Measurements from ENCODE around the gene MYL2. TPM values are rescaled to one million over a fixed set of nuclear protein-coding genes. Genes with fewer than 3 reads are reported as not detected.
"Not testable (repeated sequence)": the region's sequence is repeated elsewhere in the genome, so short reads cannot be mapped to it uniquely, and the experiment has no call there.

Gene MYL2, protein sequence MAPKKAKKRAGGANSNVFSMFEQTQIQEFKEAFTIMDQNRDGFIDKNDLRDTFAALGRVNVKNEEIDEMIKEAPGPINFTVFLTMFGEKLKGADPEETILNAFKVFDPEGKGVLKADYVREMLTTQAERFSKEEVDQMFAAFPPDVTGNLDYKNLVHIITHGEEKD
- not detected in 2 replicates for total RNA-seq

DNA sequence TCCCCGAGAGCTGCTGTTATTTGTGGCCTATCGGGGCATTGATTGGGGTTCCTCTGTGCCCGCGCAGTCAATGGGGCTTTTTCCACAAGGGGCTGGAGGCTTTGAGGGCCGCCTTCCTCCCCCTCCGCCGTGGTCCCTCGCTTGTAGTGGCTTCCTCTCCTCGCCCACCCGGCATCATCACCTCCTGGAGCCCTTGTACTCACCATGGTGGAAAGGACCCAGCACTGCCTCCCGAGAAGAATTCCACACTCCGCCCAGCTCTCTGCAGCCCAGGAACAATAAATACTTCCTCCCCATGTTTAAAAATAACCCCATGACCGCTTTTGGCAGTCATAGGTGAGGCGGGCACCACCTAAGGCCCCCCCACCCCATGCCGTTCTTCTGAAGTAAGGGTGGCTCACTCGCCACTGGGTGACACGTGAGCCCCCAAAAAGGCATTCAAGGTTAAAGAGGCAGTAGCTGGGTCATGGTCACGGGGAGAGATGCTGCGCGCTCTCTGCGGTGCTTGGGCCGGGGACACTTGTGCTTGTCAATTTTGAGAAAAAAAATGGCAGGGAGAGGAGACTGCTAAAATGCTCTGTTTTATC lies at the start of gene MYL2:
TSS of gene MYL2 (minus strand) at position 256 of the 587 bp plus-strand sequence. CDS start at position 206, 50 bp downstream.
- intact Hi-C loops (cut with micrococcal nuclease) = no loop called here

DNA sequence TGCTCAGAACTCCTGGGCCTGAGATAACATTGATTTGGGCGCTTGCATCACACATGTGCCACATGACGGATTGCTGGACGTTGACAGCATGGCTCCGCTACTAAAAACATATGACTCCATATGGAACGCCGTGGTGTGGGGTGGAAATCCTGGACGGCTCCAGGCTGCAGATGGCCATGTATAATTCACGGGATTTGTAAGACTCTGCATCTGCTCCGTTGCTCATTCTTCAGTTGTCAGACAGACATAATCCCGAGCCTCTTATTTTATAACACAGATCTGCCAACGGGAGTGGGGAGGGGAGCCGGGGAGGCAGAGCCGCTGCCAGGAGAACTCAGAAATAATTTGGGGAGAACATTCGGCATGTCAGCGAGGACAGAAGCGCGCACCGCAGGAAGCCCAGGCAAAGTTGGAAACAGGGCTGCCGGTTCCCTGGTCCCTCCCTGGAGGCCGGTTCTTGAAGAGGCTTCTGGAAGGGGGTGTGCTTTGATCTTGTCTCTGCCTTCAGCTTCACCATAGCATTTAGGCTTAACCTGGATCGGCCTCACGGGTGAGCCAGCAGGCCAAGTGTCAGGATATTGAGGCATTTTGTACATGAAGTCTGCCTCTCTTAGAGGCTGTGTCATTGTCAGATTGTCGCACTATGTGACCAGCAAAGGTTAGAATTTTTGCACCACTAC lies 45.8 kb upstream of the MYL2 start:
- intact Hi-C loops (cut with micrococcal nuclease) = no loop called here

- intact Hi-C loops (cut with micrococcal nuclease) = no loop called here
These were observed 45.2 kb upstream of the MYL2 start for GRCh38 chr12:110965574-110965973.

DNA sequence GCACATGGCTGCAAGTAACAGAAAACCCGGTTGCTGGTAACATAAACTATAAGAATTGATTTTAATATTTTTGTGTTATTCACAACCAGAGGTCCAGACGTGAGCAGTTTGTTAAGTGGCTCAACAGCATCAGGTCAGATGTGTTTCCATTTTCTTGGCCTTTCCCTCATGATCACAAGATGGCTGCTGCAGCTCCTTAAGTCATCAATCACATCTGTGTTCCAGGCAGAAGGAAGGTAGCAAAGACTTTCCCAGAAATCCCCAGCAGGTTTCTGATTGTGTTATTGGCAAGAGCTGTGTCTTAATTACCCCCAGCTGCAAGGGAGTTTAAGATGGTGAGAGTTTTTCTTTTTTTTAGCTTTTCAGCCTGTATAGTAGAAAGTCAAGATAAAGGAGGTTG lies 40.4 kb upstream of the MYL2 start:
- intact Hi-C loops (cut with micrococcal nuclease) = no loop called here

- intact Hi-C loops (cut with micrococcal nuclease) = no loop called here
These were observed 37.3 kb upstream of the MYL2 start for GRCh38 chr12:110957652-110958051.

DNA sequence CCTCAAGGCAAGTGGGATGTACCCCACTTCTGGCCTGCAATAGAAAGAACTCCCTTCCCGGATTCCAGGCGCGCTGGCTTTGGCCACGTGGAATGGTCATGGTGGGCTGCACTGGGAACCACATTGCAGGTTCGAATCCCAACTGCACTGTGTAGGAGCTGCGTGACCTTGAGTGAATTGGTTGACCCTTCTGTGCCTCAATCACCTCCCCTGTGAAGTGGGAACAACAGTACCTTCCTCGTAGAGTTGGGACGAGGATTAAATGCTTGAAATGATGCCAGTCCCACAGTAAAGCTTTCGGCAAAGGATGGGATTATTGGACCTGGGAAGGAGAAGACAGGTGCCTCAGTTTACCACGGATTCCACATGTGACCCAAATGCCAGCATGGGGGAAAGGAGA lies 36.8 kb upstream of the MYL2 start:
- intact Hi-C loops (cut with micrococcal nuclease) = no loop called here

GRCh38 chr12:110950867-110951266 lies 30.5 kb upstream of the MYL2 start:
- intact Hi-C loops (cut with micrococcal nuclease) = not testable (repeated sequence)

DNA sequence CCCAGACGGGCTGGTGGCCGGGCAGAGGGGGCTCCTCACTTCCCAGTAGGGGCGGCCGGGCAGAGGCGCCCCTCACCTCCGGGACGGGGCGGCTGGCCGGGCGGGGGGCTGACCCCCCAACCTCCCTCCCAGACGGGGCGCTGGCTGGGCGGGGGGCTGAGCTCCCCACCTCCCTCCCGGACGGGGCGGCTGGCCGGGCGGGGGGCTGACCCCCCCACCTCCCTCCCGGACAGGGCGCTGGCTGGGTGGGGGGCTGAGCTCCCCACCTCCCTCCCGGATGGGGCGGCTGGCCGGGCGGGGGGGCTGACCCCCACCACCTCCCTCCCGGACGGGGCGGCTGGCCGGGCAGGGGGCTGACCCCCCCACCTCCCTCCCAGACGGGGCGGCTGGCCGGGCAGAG lies 30.1 kb upstream of the MYL2 start:
- intact Hi-C loops (cut with micrococcal nuclease) = not testable (repeated sequence)

- intact Hi-C loops (cut with micrococcal nuclease) = no loop called here
These were observed 27.7 kb upstream of the MYL2 start for GRCh38 chr12:110948041-110948440.

GRCh38 chr12:110943373-110943772 lies 23.0 kb upstream of the MYL2 start:
- intact Hi-C loops (cut with micrococcal nuclease) = no loop called here

GRCh38 chr12:110941391-110941790 lies 21.0 kb upstream of the MYL2 start:
- intact Hi-C loops (cut with micrococcal nuclease) = no loop called here

GRCh38 chr12:110940933-110941332 lies 20.6 kb upstream of the MYL2 start:
- intact Hi-C loops (cut with micrococcal nuclease) = no loop called here

DNA sequence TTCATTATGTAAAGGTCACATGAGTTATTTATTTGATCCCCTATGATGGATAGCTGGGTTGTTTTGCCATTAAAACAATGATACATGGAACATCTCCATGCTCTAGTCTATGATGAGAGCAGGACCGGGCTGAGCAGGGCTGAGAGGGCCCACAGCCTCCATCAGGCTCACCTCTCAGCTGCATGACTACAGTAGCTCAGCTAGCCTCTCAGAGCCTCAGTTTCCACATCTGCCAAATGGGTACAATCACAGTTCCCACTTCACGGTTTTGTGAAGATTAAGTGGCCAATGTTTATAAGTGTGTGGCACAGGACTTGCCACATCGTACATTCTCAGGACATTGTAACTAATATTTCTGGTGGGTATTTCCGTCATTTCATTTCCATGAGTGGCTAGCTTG lies 19.9 kb upstream of the MYL2 start:
- intact Hi-C loops (cut with micrococcal nuclease) = no loop called here

DNA sequence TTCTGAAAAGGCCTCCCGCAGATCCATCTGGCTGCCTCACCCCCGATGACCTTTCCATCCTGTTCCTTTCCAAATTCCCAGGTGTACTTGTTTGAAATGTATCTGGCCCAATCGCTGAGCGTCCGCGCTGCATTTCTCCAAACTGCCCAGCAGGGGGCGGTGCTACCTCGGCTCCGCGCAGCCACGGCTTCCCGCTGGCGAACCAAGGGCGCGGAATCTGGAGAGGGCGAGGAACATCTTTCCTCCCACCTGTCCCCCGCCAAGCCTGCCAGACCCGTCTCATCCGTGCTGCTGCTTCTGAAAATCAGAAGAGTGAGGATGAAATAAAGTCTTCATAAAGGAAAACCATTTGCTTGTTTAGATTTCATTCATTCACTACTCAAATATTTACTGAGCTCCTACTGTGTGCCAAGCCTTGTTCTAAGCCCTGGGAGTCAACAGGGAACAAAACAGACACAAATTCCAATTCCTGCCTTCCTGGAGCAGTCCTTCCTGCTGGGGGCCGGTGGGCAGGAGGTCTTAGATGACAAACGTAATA lies 16.8 kb upstream of the MYL2 start:
- intact Hi-C loops (cut with micrococcal nuclease) = loop anchor here (1.0 to 10.0 kb wide), 4 partner anchors 238 to 376 kb away; no protein-coding TSS in a partner anchor

GRCh38 chr12:110936367-110937103 lies 16.2 kb upstream of the MYL2 start:
- intact Hi-C loops (cut with micrococcal nuclease) = loop anchor here (1.0 to 10.0 kb wide), 4 partner anchors 238 to 377 kb away; no protein-coding TSS in a partner anchor

GRCh38 chr12:110935588-110935987 lies 15.2 kb upstream of the MYL2 start:
- intact Hi-C loops (cut with micrococcal nuclease) = loop anchor here (10.0 kb wide), 1 partner anchor 239 kb away; no protein-coding TSS in a partner anchor

DNA sequence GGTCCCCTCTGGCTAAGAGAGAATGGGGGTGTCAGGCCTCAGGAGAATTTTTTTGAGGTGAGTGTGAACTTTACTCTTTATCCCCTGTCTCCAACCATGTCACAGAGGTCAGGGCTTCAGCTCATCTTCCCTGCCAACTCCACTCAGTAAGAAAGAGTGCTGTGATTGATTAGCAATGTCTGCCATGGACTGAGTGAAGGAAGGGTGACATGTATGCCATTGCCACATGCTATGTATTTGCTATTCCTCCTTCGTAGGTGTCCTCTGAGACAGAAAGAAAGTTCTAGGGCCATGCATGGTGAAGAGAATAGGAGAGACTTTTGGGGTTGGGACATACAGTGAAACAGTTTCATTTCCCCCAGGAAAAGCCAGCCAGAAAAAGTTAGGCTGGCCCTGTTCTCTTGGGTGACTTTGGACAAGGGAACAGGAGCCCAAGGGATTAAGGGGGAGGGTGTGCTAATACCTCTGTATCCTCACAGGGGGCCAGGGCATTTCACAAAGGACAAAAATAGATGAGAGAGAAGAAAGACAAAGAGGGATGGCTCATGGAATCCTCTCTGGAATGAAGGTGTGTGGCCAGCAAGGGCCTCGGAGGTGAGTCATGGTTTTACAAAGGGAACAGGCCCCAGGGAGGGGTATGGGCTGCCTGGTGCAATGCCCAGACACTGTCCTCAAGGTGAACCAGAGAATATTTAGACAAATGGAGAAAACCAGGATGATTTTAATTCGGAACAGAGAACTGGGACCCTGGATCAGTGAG lies 13.9 kb upstream of the MYL2 start:
- intact Hi-C loops (cut with micrococcal nuclease) = loop anchor here (10.0 kb wide), 1 partner anchor 241 kb away; no protein-coding TSS in a partner anchor

DNA sequence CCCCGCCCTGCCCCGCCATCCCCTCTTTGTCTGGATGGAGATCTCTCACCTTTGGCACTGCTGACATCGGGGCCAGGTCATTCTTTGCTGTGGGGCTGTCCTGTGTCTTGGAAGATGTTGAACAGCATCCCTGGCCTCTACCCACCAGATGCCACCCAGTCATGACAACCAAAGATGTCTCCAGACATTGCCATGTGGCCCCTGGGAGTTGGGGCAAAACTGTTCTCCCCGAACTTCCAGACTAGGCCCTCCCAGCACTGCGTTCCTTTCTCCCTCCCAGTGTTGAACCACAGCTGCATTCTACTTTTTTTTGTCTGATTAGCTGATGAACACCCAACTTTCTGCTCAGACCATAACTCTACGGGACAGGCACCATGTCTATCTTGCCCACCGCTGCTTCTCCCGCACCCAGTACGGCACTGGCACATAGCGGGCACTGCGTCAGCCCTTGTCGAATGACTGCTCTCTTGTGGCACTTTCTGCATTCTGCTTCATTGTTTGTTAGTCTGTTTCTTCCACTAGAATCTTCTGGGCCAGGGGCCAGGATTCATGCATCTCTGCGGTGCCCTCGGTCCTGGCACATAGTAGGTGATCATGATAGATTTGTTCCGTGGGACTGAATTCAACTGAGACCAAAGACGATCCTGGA lies 13.1 kb upstream of the MYL2 start:
- intact Hi-C loops (cut with micrococcal nuclease) = loop anchor here (10.0 kb wide), 1 partner anchor 241 kb away; no protein-coding TSS in a partner anchor

- intact Hi-C loops (cut with micrococcal nuclease) = loop anchor here (10.0 kb wide), 1 partner anchor 243 kb away; no protein-coding TSS in a partner anchor
These were observed 11.7 kb upstream of the MYL2 start for GRCh38 chr12:110932046-110932445.

DNA sequence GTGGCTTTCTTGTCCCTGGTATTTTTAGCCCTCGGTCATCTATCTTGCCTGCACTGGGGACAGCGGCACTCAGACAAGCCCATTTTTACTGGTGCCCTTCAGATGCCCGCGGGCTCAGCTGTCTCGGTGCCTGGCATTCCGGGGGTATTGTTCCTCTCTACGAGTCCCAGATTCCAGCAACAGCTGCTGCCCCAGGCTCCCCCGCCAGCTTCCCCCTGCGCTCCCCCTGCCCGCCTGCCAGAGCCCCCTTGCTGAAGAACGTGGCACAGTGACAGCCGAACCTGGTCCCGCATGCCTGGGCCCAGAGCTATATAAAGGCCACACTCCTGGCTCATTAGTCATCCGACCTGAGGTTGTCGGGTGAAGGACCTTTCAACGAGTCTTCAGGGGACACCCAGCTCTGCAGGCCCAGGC lies 10.9 kb upstream of the MYL2 start:
- intact Hi-C loops (cut with micrococcal nuclease) = loop anchor here (10.0 kb wide), 1 partner anchor 243 kb away; no protein-coding TSS in a partner anchor

Data from T-helper 1 cell treated with Interleukin-12 subunit alpha and Interleukin-12 subunit beta and Interleukin-4 antibody, amounts not matched to agents 30 ng/mL and 1 ng/mL, for 36 hours (primary cell).